GM10266 (cell line): ENCODE results near the gene GNRH2.
"Not testable (repeated sequence)": the region's sequence is repeated elsewhere in the genome, so short reads cannot be mapped to it uniquely, and the experiment has no call there.

Source experiments
- DNase-seq: peaks from one replicate; pipeline ENCODE4 v3.0.0; 2012; ENCODE audit errors: extremely low spot score
- CTCF ChIP-seq: IDR thresholded peaks from 2 replicates; pipeline ENCODE4 v1.5.1; 2012; ENCODE audit warnings: mild to moderate bottlenecking, low read depth; ENCODE audit not compliant: control insufficient read depth, insufficient read depth; ENCODE audit errors: missing control alignments

GNRH2 gene

GRCh38 chr20:3013771-3014170, 29.7 kb upstream of the GNRH2 start:
- no peak for DNase-seq
- no peak for TF ChIP-seq CTCF

GRCh38 chr20:3014179-3014578, 29.2 kb upstream of the GNRH2 start:
- DNase-seq, result no peak
- no peak for TF ChIP-seq CTCF

- DNase-seq, result no peak
- TF ChIP-seq CTCF, result no peak
Observed at GRCh38 chr20:3014662-3015061, 28.8 kb upstream of the GNRH2 start.

GRCh38 chr20:3015302-3015701, 28.1 kb upstream of the GNRH2 start:
- not testable (repeated sequence) for DNase-seq

- no peak for DNase-seq
- no peak for TF ChIP-seq CTCF
Observed at GRCh38 chr20:3021327-3021726, 22.1 kb upstream of the GNRH2 start.

- no peak for DNase-seq
- TF ChIP-seq CTCF, result no peak
Observed at GRCh38 chr20:3021777-3022176, 21.6 kb upstream of the GNRH2 start.

- not testable (repeated sequence) for DNase-seq
Observed at GRCh38 chr20:3022559-3023490, 20.6 kb upstream of the GNRH2 start.

GRCh38 chr20:3027987-3028386, 15.4 kb upstream of the GNRH2 start:
- no peak for TF ChIP-seq CTCF
- no peak for DNase-seq
